Keratinocyte (primary cell): ENCODE measurements around the gene GRB10.

ENCODE experiments used
- EZH2 ChIP-seq: IDR thresholded peaks from one replicate; pipeline ENCODE4 v1.6.1; 2012; ENCODE audit warnings: inconsistent platforms, mild to moderate bottlenecking, low read length, moderate library complexity
- TF ChIP-seq, protein P1 (sequence below), 3 experiments: IDR thresholded peaks in 1 of 3; conservative IDR thresholded peaks in 1 of 3; optimal IDR thresholded peaks in 1 of 3; 2 replicates in 2 of 3; 3 replicates in 1 of 3; pipeline versions ENCODE3 to v1.5.1; 2011; ENCODE audit warnings: low read length in 3 of 3, mild to moderate bottlenecking in 3 of 3, moderate library complexity in 2 of 3, control low read depth in 1 of 3, inconsistent platforms in 1 of 3; ENCODE audit not compliant: insufficient read depth in 2 of 3; ENCODE audit errors: extremely low read depth in 1 of 3

DNA sequence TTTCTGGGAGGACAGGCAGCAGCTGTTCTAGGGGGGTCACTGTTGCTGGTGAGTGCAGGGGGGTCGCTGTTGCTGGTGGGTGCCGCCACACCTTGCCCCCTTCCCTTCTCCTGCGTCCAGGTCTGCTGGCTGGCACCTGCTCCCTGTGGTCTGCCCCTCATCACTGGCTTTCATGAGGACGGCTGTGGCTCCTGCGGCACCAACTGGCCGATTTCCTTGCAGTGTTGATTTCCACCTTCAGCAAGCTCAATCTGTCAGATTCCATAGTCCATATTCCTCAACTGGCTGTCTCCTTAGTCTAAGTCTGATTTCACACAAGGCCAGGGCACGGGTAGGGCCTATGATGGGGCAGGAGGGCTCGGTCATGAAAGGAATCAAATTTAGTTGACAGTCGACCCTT is 23.4 kb upstream of the GRB10 start:
- TF ChIP-seq, protein P1, sequence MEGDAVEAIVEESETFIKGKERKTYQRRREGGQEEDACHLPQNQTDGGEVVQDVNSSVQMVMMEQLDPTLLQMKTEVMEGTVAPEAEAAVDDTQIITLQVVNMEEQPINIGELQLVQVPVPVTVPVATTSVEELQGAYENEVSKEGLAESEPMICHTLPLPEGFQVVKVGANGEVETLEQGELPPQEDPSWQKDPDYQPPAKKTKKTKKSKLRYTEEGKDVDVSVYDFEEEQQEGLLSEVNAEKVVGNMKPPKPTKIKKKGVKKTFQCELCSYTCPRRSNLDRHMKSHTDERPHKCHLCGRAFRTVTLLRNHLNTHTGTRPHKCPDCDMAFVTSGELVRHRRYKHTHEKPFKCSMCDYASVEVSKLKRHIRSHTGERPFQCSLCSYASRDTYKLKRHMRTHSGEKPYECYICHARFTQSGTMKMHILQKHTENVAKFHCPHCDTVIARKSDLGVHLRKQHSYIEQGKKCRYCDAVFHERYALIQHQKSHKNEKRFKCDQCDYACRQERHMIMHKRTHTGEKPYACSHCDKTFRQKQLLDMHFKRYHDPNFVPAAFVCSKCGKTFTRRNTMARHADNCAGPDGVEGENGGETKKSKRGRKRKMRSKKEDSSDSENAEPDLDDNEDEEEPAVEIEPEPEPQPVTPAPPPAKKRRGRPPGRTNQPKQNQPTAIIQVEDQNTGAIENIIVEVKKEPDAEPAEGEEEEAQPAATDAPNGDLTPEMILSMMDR (optimal IDR thresholded peaks at IDR 0.05 in 1 of 3, IDR thresholded peaks at IDR 0.05 in 1 of 3, conservative IDR thresholded peaks at IDR 0.05 in 1 of 3; ENCODE audit: extremely low read depth in 1 of 3, insufficient read depth in 2 of 3, low read length in 3 of 3), result no peak
- TF ChIP-seq EZH2, result no peak
